Measurements from ENCODE around the gene ABTB2.

Gene ABTB2

DNA sequence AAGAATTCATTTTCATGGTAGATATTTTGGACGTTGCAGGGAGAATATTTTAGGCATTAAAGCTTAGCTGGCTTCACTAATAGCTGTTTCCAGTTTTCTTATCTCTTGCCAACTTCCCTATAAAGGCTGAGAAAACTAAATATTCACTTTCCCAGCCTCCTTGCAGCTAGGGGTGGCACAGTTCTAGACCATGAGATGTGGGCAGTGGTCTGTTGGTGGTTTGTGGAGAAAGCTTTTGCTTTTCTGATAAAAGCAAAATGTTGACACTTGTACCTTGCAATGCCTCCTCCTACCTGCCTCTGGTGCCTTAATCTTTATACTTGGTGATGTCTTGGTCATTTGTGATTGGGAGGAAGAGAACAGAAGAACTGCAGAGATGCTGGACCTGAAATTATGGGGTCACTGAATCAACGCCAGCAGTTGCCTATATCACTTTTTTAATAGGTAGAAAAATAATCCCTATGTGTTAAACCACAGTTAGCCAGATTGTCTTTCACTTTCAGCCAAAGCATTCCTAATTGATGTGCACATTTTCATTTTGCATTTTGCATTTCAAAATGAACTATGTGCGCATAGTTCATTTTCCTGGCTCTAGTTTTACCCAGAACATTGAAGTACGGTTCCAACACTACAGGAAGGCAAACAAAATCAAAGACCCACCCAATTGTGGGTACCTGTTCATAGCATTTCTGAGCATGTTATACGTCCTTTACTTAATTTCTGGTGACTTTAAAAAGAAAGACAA, 24.9 kb upstream of the ABTB2 start:
- Histone ChIP-seq H2AFZ (ENCODE audit: low read length) (no peak overlapping the region), H3K27ac (replicated peaks; ENCODE audit: low read length) (no peak overlapping the region), H2BK12ac (ENCODE audit: low read length) (no peak overlapping the region), H2BK15ac (ENCODE audit: low read length) (no peak overlapping the region), H3K79me1 (ENCODE audit: low read depth, low read length) (no peaks in the 10 kb centered on the region), H4K8ac (ENCODE audit: low read depth, low read length) (no peak overlapping the region), H3K27me3 (ENCODE audit: control insufficient read depth in 3 of 3, insufficient read depth in 3 of 3, low read depth in 1 of 3, low read length in 3 of 3) (no peaks in the 10 kb centered on the region), H3K4me2 (ENCODE audit: insufficient read depth, low read length, poor library complexity, severe bottlenecking) (no peak overlapping the region), H4K91ac (ENCODE audit: low read depth, low read length, poor library complexity) (no peak overlapping the region), H3K9ac (ENCODE audit: low read depth, low read length, poor library complexity) (no peak overlapping the region), H3K14ac (ENCODE audit: low read length) (no peak overlapping the region), H2BK5ac (ENCODE audit: low read length) (no peak overlapping the region), H2BK120ac (ENCODE audit: low read depth, low read length) (no peak overlapping the region), H2AK5ac (ENCODE audit: low read depth, low read length) (no peak overlapping the region), H3K36me3 (replicated peaks in 1 of 2; ENCODE audit: control insufficient read depth in 2 of 2, insufficient read depth in 2 of 2, low read length in 2 of 2) (no peaks in the 10 kb centered on the region), H3K23ac (ENCODE audit: low read depth, low read length, poor library complexity) (no peak overlapping the region), H3K18ac (ENCODE audit: low read length) (no peak overlapping the region), H3K4me3 (ENCODE audit: low read length in 2 of 2) (no peak overlapping the region), H3K9me3 (replicated peaks in 1 of 2; ENCODE audit: control insufficient read depth in 2 of 2, insufficient read depth in 1 of 2, low read depth in 1 of 2, low read length in 2 of 2) (peaks cover 0 to 2% of the 10 kb centered on the region in 2 donors), H3K4ac (ENCODE audit: low read length) (no peak overlapping the region), H3K4me1 (ENCODE audit: control insufficient read depth in 2 of 2, insufficient read depth in 1 of 2, low read depth in 1 of 2, low read length in 2 of 2) (no peaks in the 10 kb centered on the region)
- no peak for DNase-seq (ENCODE audit: low spot score)
- no CpG with 5 or more reads among the region's 5 CpGs for WGBS, 2 donors (ENCODE audit: extremely low coverage in 2 of 2, insufficient read length in 2 of 2, insufficient replicate concordance in 1 of 2)

GRCh38 chr11:34381775-34382174, 24.0 kb upstream of the ABTB2 start:
- Histone ChIP-seq H3K9me3 (replicated peaks in 1 of 2; ENCODE audit: control insufficient read depth in 2 of 2, insufficient read depth in 1 of 2, low read depth in 1 of 2, low read length in 2 of 2) (peaks cover 4 to 6% of the 10 kb centered on the region in 2 donors), H4K91ac (ENCODE audit: low read depth, low read length, poor library complexity) (no peak overlapping the region), H3K4me2 (ENCODE audit: insufficient read depth, low read length, poor library complexity, severe bottlenecking) (no peak overlapping the region), H2BK12ac (ENCODE audit: low read length) (no peak overlapping the region), H3K36me3 (replicated peaks in 1 of 2; ENCODE audit: control insufficient read depth in 2 of 2, insufficient read depth in 2 of 2, low read length in 2 of 2) (no peaks in the 10 kb centered on the region), H2BK5ac (ENCODE audit: low read length) (no peak overlapping the region), H3K14ac (ENCODE audit: low read length) (no peak overlapping the region), H3K79me1 (ENCODE audit: low read depth, low read length) (no peaks in the 10 kb centered on the region), H2AK5ac (ENCODE audit: low read depth, low read length) (no peak overlapping the region), H3K27ac (replicated peaks; ENCODE audit: low read length) (no peak overlapping the region), H3K9ac (ENCODE audit: low read depth, low read length, poor library complexity) (no peak overlapping the region), H2AFZ (ENCODE audit: low read length) (no peak overlapping the region), H3K27me3 (ENCODE audit: control insufficient read depth in 3 of 3, insufficient read depth in 3 of 3, low read depth in 1 of 3, low read length in 3 of 3) (no peaks in the 10 kb centered on the region), H4K8ac (ENCODE audit: low read depth, low read length) (no peak overlapping the region), H2BK120ac (ENCODE audit: low read depth, low read length) (no peak overlapping the region), H3K4ac (ENCODE audit: low read length) (no peak overlapping the region), H3K18ac (ENCODE audit: low read length) (no peak overlapping the region), H3K4me1 (ENCODE audit: control insufficient read depth in 2 of 2, insufficient read depth in 1 of 2, low read depth in 1 of 2, low read length in 2 of 2) (no peaks in the 10 kb centered on the region), H3K23ac (ENCODE audit: low read depth, low read length, poor library complexity) (no peak overlapping the region), H3K4me3 (ENCODE audit: low read length in 2 of 2) (no peak overlapping the region), H2BK15ac (ENCODE audit: low read length) (no peak overlapping the region)
- DNase-seq (ENCODE audit: low spot score) = no peak
- no CpG with 5 or more reads among the region's 1 CpG for WGBS, 2 donors (ENCODE audit: extremely low coverage in 2 of 2, insufficient read length in 2 of 2, insufficient replicate concordance in 1 of 2)

DNA sequence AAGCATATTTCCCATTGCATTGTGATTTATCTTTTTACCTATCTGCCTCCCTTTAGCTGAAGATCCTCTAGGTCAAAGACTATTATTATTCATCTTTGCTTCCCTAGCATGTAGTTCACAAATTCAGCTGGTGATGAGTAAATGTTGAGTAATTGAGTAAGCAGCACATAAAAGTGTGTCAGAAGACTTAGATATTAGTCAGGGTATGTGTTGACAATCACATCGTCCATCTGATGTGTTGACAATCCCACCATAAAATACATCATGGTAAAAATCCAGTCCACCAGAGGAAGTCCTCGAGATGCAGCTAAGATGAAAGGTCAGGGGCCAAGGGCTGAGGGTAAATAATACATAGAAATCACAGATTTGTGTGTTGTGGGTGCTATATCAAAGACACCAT, 22.9 kb upstream of the ABTB2 start:
- Histone ChIP-seq H3K9ac (ENCODE audit: low read depth, low read length, poor library complexity) (no peak overlapping the region), H3K23ac (ENCODE audit: low read depth, low read length, poor library complexity) (no peak overlapping the region), H2AK5ac (ENCODE audit: low read depth, low read length) (no peak overlapping the region), H4K8ac (ENCODE audit: low read depth, low read length) (no peak overlapping the region), H3K4me1 (ENCODE audit: control insufficient read depth in 2 of 2, insufficient read depth in 1 of 2, low read depth in 1 of 2, low read length in 2 of 2) (no peaks in the 10 kb centered on the region), H3K14ac (ENCODE audit: low read length) (no peak overlapping the region), H3K4ac (ENCODE audit: low read length) (no peak overlapping the region), H3K36me3 (replicated peaks in 1 of 2; ENCODE audit: control insufficient read depth in 2 of 2, insufficient read depth in 2 of 2, low read length in 2 of 2) (no peaks in the 10 kb centered on the region), H2BK5ac (ENCODE audit: low read length) (no peak overlapping the region), H3K79me1 (ENCODE audit: low read depth, low read length) (no peaks in the 10 kb centered on the region), H3K4me3 (ENCODE audit: low read length in 2 of 2) (no peak overlapping the region), H3K18ac (ENCODE audit: low read length) (no peak overlapping the region), H2BK15ac (ENCODE audit: low read length) (no peak overlapping the region), H2BK12ac (ENCODE audit: low read length) (no peak overlapping the region), H2BK120ac (ENCODE audit: low read depth, low read length) (no peak overlapping the region), H3K4me2 (ENCODE audit: insufficient read depth, low read length, poor library complexity, severe bottlenecking) (no peak overlapping the region), H4K91ac (ENCODE audit: low read depth, low read length, poor library complexity) (no peak overlapping the region), H3K9me3 (replicated peaks in 1 of 2; ENCODE audit: control insufficient read depth in 2 of 2, insufficient read depth in 1 of 2, low read depth in 1 of 2, low read length in 2 of 2) (peaks cover 6 to 7% of the 10 kb centered on the region in 2 donors), H3K27ac (replicated peaks; ENCODE audit: low read length) (no peak overlapping the region), H2AFZ (ENCODE audit: low read length) (no peak overlapping the region), H3K27me3 (ENCODE audit: control insufficient read depth in 3 of 3, insufficient read depth in 3 of 3, low read depth in 1 of 3, low read length in 3 of 3) (no peaks in the 10 kb centered on the region)
- WGBS, 2 donors (ENCODE audit: extremely low coverage in 2 of 2, insufficient read length in 2 of 2, insufficient replicate concordance in 1 of 2) = no CpG with 5 or more reads among the region's 2 CpGs
- DNase-seq (ENCODE audit: low spot score) = no peak

DNA sequence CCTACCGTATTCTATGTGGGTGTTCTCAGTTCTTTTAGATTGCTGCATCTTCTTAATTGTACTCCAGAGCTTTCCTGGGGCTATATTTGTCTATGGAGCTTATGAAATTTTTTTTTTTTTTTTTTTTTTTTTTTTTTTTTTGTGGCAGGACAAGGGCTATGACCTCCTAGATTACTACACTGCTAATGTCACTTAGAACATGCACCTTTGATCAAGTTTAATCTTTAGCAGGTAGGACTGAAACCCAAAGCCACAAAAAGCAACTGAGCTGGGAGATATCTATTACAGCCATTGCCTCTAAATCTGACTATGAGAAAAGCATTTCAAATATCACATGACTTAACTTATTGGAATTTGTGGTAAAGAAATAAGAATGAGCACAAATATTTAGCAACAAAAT, 21.7 kb upstream of the ABTB2 start:
- Histone ChIP-seq H4K8ac (ENCODE audit: low read depth, low read length) (no peak overlapping the region), H3K36me3 (replicated peaks in 1 of 2; ENCODE audit: control insufficient read depth in 2 of 2, insufficient read depth in 2 of 2, low read length in 2 of 2) (no peaks in the 10 kb centered on the region), H4K91ac (ENCODE audit: low read depth, low read length, poor library complexity) (no peak overlapping the region), H3K9me3 (replicated peaks in 1 of 2; ENCODE audit: control insufficient read depth in 2 of 2, insufficient read depth in 1 of 2, low read depth in 1 of 2, low read length in 2 of 2) (peaks cover 6 to 7% of the 10 kb centered on the region in 2 donors), H2AK5ac (ENCODE audit: low read depth, low read length) (no peak overlapping the region), H2BK15ac (ENCODE audit: low read length) (no peak overlapping the region), H3K27ac (replicated peaks; ENCODE audit: low read length) (no peak overlapping the region), H3K27me3 (ENCODE audit: control insufficient read depth in 3 of 3, insufficient read depth in 3 of 3, low read depth in 1 of 3, low read length in 3 of 3) (no peaks in the 10 kb centered on the region), H3K14ac (ENCODE audit: low read length) (no peak overlapping the region), H3K18ac (ENCODE audit: low read length) (no peak overlapping the region), H2BK12ac (ENCODE audit: low read length) (no peak overlapping the region), H2BK120ac (ENCODE audit: low read depth, low read length) (no peak overlapping the region), H3K4ac (ENCODE audit: low read length) (no peak overlapping the region), H3K4me2 (ENCODE audit: insufficient read depth, low read length, poor library complexity, severe bottlenecking) (no peak overlapping the region), H3K4me1 (ENCODE audit: control insufficient read depth in 2 of 2, insufficient read depth in 1 of 2, low read depth in 1 of 2, low read length in 2 of 2) (no peaks in the 10 kb centered on the region), H3K23ac (ENCODE audit: low read depth, low read length, poor library complexity) (no peak overlapping the region), H2BK5ac (ENCODE audit: low read length) (no peak overlapping the region), H3K9ac (ENCODE audit: low read depth, low read length, poor library complexity) (no peak overlapping the region), H3K4me3 (ENCODE audit: low read length in 2 of 2) (no peak overlapping the region), H3K79me1 (ENCODE audit: low read depth, low read length) (no peaks in the 10 kb centered on the region), H2AFZ (ENCODE audit: low read length) (no peak overlapping the region)
- DNase-seq (ENCODE audit: low spot score) = no peak
- WGBS, 2 donors (ENCODE audit: extremely low coverage in 2 of 2, insufficient read length in 2 of 2, insufficient replicate concordance in 1 of 2) = no CpG with 5 or more reads among the region's 1 CpG
